Measurements from ENCODE around the gene GPR3. TPM values are rescaled to one million over a fixed set of nuclear protein-coding genes. Genes with fewer than 3 reads are reported as not detected.

Gene GPR3
- total and polyA plus RNA-seq, 10 of the 15 experiments (the other 5 are each of a cell fraction or from before 2014, with no cell fraction given) = 0.33 to 1.4 (median 0.63) TPM; not detected in 3

DNA sequence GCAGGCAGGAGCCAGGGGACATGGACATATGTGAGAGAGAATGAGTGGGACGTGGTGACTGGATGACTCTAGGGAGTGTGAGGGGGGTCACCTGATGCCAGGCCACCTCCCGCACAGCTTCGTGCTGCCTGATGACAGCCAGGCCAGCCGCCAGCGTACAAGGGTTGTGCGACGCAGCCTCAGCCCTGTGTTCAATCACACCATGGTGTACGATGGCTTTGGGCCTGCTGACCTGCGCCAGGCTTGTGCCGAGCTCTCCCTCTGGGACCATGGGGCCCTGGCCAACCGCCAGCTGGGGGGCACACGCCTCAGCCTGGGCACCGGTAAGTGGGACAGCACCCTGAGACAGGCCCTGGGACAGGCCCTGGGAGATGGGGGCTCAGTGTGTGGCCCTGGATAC lies 39.3 kb upstream of the GPR3 start:
- TF ChIP-seq SPI1 (IDR thresholded peaks at IDR 0.05; ENCODE audit: borderline replicate concordance, insufficient read depth, low read depth, low read length) (no peak), SMARCA5 (IDR thresholded peaks at IDR 0.05) (no peak), USF2 (IDR thresholded peaks at IDR 0.05; ENCODE audit: borderline replicate concordance, low read depth, low read length) (no peak), EED (IDR thresholded peaks at IDR 0.05; ENCODE audit: low read depth) (no peak), NR2C1 (IDR thresholded peaks at IDR 0.05) (no peak), POLR2A (IDR thresholded peaks at IDR 0.05; ENCODE audit: low read depth, low read length) (0 out of 2 replicates have a peak, but pooled peaks have one; percentile 26)
- TF ChIP-seq, protein P1, sequence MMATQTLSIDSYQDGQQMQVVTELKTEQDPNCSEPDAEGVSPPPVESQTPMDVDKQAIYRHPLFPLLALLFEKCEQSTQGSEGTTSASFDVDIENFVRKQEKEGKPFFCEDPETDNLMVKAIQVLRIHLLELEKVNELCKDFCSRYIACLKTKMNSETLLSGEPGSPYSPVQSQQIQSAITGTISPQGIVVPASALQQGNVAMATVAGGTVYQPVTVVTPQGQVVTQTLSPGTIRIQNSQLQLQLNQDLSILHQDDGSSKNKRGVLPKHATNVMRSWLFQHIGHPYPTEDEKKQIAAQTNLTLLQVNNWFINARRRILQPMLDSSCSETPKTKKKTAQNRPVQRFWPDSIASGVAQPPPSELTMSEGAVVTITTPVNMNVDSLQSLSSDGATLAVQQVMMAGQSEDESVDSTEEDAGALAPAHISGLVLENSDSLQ (IDR thresholded peaks at IDR 0.05) = no peak
- in situ Hi-C loops (cut with MboI) (no loop called here), intact Hi-C loops (cut with micrococcal nuclease; ENCODE audit: unreplicated experiment) (no loop called here)
- Histone ChIP-seq H3K9me3 (replicated peaks; ENCODE audit: control insufficient read depth, insufficient read depth, low read length) (no peaks in the 10 kb centered on the region), H3K36me3 (ENCODE audit: control insufficient read depth in 2 of 2, insufficient read depth in 2 of 2, low read length in 1 of 2) (no peaks in the 10 kb centered on the region), H3K4me1 (ENCODE audit: control insufficient read depth, insufficient read depth, low read length) (peaks cover 4% of the 10 kb centered on the region), H2AFZ (ENCODE audit: control insufficient read depth, low read depth, low read length) (no peak overlapping the region), H3K4me2 (ENCODE audit: control insufficient read depth, insufficient read depth) (no peak overlapping the region), H4K20me1 (ENCODE audit: control insufficient read depth, insufficient read depth) (no peaks in the 10 kb centered on the region), H3K27me3 (replicated peaks in 1 of 2; ENCODE audit: control insufficient read depth in 2 of 2, insufficient read depth in 2 of 2, low read length in 1 of 2) (no peaks in the 10 kb centered on the region), H3K27ac (ENCODE audit: control insufficient read depth, insufficient read depth) (no peak overlapping the region), H3K79me2 (ENCODE audit: control insufficient read depth, insufficient read depth, low read length) (no peaks in the 10 kb centered on the region), H3K4me3 (no peak overlapping the region), H3K9ac (ENCODE audit: control insufficient read depth, insufficient read depth, low read length) (no peak overlapping the region)
- ChIA-PET RAD21 (ENCODE audit: unreplicated experiment) (no interaction called here), SMC1A (ENCODE audit: uncharacterized antibody, unreplicated experiment) (interaction anchor here (1.2 kb wide), 1 partner anchor 34 kb away, joined by 3 read pairs; no protein-coding TSS in a partner anchor), POLR2A (no interaction called here), CTCF (interaction anchor here (1.1 to 8.7 kb wide), 5 partner anchors 12 to 55 kb away, joined by 3 to 126 read pairs (median 14); partner anchors contain the start of gene GPR3)
- no TSS peak for BruUV-seq (replicated peaks)
- 96% methylated on average over 13 of the region's 13 CpGs for WGBS (ENCODE audit: insufficient coverage, insufficient replicate concordance, low lambda C conversion rate, missing lambda C conversion rate)
- DNase-seq (ENCODE audit: low read depth, low spot score) = no peak
- ATAC-seq = no peak
- FAIRE-seq = no peak
